HEK293 (cell line): ENCODE data around the gene FTH1.

ENCODE experiments used
- CTCF ChIA-PET: fragments of 350-600 bp; formaldehyde crosslinking; extraction: SDS; loops from one replicate; lab custom pipeline; 2021; ENCODE audit warnings: antibody characterized with exemption; lab: Yijun Ruan, JAX
- POLR2A ChIA-PET: fragments of 300-600 bp; formaldehyde crosslinking; extraction: SDS; loops from one replicate; lab custom pipeline; 2020; ENCODE audit warnings: antibody characterized with exemption, inconsistent platforms; lab: Yijun Ruan, JAX
- H3K27ac ChIP-seq: fragments of 200-500 bp; sonication (Bioruptor generic); 2 replicates; pipeline ENCODE4 v1.5.1; 2014; ENCODE audit warnings: low read depth, low read length, control low read depth, inconsistent platforms; ENCODE audit errors: extremely low read depth
- H3K36me3 ChIP-seq, 2 experiments: fragments of 200-500 bp in 1 of 2; sonication (Bioruptor generic) in 1 of 2; 1 replicate in 1 of 2; 2 replicates in 1 of 2; pipeline ENCODE4 v1.5.1; 2014 to 2017; ENCODE audit warnings: inconsistent platforms in 2 of 2, low read length in 2 of 2; ENCODE audit not compliant: control insufficient read depth in 2 of 2, insufficient read depth in 1 of 2
- H3K4me1 ChIP-seq: fragments of 200-500 bp; sonication (Bioruptor generic); 2 replicates; pipeline ENCODE4 v1.5.1; 2014; ENCODE audit warnings: mild to moderate bottlenecking, low read length, inconsistent platforms; ENCODE audit not compliant: control insufficient read depth, insufficient read depth
- H3K4me3 ChIP-seq: 2 replicates; pipeline ENCODE4 v1.5.1; 2011; ENCODE audit warnings: low read depth, mild to moderate bottlenecking, control low read depth, low read length, moderate library complexity
- H3K9me3 ChIP-seq: fragments of 200-500 bp; sonication (Bioruptor generic); 2 replicates; pipeline ENCODE4 v1.5.1; 2014; ENCODE audit warnings: low read depth, low read length, inconsistent platforms; ENCODE audit not compliant: control insufficient read depth, insufficient read depth
- KLF8 ChIP-seq: fragments of 450-650 bp; formaldehyde crosslinking; IDR thresholded peaks from 2 replicates; pipeline ENCODE4 v1.5.1; 2016; ENCODE audit warnings: missing biosample characterization, missing genetic modification characterization
- SETDB1 ChIP-seq: IDR thresholded peaks from one replicate; pipeline ENCODE4 v1.6.1; 2017; ENCODE audit warnings: mild to moderate bottlenecking, low read length, moderate library complexity, mixed read lengths; ENCODE audit not compliant: insufficient read length
- YY1 ChIP-seq: fragments of 450-650 bp; formaldehyde crosslinking; IDR thresholded peaks from 2 replicates; pipeline ENCODE4 v1.5.1; 2018; ENCODE audit warnings: missing biosample characterization, missing genetic modification characterization
- YY2 ChIP-seq: fragments of 450-650 bp; formaldehyde crosslinking; IDR thresholded peaks from 2 replicates; pipeline ENCODE4 v1.5.1; 2016; ENCODE audit warnings: missing biosample characterization, missing genetic modification characterization
- ZBTB21 ChIP-seq: fragments of 450-650 bp; formaldehyde crosslinking; IDR thresholded peaks from 2 replicates; pipeline ENCODE4 v1.5.1; 2017; ENCODE audit warnings: missing biosample characterization, missing genetic modification characterization
- ZFHX2 ChIP-seq: fragments of 450-650 bp; formaldehyde crosslinking; conservative IDR thresholded peaks from 2 replicates; pipeline ENCODE4 v1.5.1; 2016; ENCODE audit warnings: missing biosample characterization, missing genetic modification characterization
- ZNF133 ChIP-seq: fragments of 450-650 bp; formaldehyde crosslinking; IDR thresholded peaks from 2 replicates; pipeline ENCODE4 v1.5.1; 2016; ENCODE audit warnings: missing biosample characterization, missing genetic modification characterization
- ZNF175 ChIP-seq: fragments of 450-650 bp; formaldehyde crosslinking; IDR thresholded peaks from 2 replicates; pipeline ENCODE4 v1.5.1; 2016; ENCODE audit warnings: missing biosample characterization, missing genetic modification characterization
- ZNF223 ChIP-seq: fragments of 450-650 bp; formaldehyde crosslinking; IDR thresholded peaks from 2 replicates; pipeline ENCODE4 v1.5.1; 2016; ENCODE audit warnings: missing biosample characterization, missing genetic modification characterization
- ZNF239 ChIP-seq: fragments of 450-650 bp; formaldehyde crosslinking; IDR thresholded peaks from 2 replicates; pipeline ENCODE4 v1.5.1; 2016; ENCODE audit warnings: missing biosample characterization, missing genetic modification characterization
- ZNF248 ChIP-seq: fragments of 450-650 bp; formaldehyde crosslinking; IDR thresholded peaks from 2 replicates; pipeline ENCODE4 v1.5.1; 2017; ENCODE audit warnings: missing biosample characterization, missing genetic modification characterization
- ZNF266 ChIP-seq: fragments of 450-650 bp; formaldehyde crosslinking; IDR thresholded peaks from 2 replicates; pipeline ENCODE4 v1.5.1; 2016; ENCODE audit warnings: missing biosample characterization, missing genetic modification characterization, low read depth
- ZNF354C ChIP-seq: fragments of 450-650 bp; formaldehyde crosslinking; IDR thresholded peaks from 2 replicates; pipeline ENCODE4 v1.5.1; 2016; ENCODE audit warnings: missing biosample characterization, missing genetic modification characterization, low read depth, borderline replicate concordance
- ZNF433 ChIP-seq: fragments of 450-650 bp; formaldehyde crosslinking; IDR thresholded peaks from 2 replicates; pipeline ENCODE4 v1.5.1; 2016; ENCODE audit warnings: missing biosample characterization, missing genetic modification characterization, low read depth
- ZNF768 ChIP-seq: fragments of 450-650 bp; formaldehyde crosslinking; IDR thresholded peaks from 2 replicates; pipeline ENCODE4 v1.5.1; 2018; ENCODE audit warnings: missing biosample characterization, mild to moderate bottlenecking, missing genetic modification characterization
- ZNF777 ChIP-seq: fragments of 450-650 bp; formaldehyde crosslinking; IDR thresholded peaks from 2 replicates; pipeline ENCODE4 v1.5.1; 2017; ENCODE audit warnings: missing biosample characterization, missing genetic modification characterization, borderline replicate concordance
- TF ChIP-seq, protein P1 (sequence below): fragments of 450-650 bp; formaldehyde crosslinking; IDR thresholded peaks from 2 replicates; pipeline ENCODE4 v1.5.1; 2017; ENCODE audit warnings: missing biosample characterization, missing genetic modification characterization

The FTH1 gene

DNA sequence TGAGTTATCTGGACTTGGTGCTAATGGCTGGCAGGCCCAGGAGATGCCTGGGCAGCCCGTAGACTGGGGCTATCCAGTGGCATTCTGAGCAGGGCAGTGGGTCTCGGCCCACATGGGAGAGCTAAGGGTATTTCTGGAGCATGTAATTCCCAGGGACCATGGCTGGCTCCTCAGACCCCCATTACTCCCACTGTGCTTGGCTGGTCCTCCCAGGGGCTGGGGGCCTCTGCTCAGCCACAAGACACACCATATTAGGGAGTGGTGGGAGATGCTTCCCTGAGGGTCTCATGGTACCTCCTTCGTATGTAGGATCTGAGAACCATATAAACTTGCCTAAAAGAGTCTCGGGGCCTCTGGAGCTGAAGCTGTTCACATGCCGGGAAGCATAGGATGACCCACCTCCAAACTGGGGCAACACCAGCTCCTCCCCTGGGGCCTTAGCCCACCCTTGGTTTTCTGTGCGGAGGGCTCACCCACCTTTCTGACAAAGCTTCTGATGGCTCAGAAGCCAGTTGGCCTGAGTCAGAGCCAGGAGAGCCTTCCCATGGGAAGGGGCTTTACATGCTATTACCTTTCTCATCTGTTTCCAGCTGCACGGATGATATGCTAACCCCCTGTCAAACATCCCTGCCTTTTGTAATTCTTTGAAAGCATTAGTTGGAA lies 9.5 kb upstream of the FTH1 start:
- TF ChIP-seq ZNF777 (tag by site-specific recombination) (no peak), ZFHX2 (no peak), ZNF248 (tag by site-specific recombination) (no peak), ZNF223 (tag by site-specific recombination) (no peak), ZNF175 (tag by site-specific recombination) (no peak), ZBTB21 (tag by site-specific recombination) (no peak), ZNF768 (tag by site-specific recombination) (no peak), SETDB1 (no peak), ZNF433 (tag by site-specific recombination) (no peak), YY2 (no peak), ZNF133 (no peak), ZNF354C (tag by site-specific recombination) (no peak)
- TF ChIP-seq, protein P1, sequence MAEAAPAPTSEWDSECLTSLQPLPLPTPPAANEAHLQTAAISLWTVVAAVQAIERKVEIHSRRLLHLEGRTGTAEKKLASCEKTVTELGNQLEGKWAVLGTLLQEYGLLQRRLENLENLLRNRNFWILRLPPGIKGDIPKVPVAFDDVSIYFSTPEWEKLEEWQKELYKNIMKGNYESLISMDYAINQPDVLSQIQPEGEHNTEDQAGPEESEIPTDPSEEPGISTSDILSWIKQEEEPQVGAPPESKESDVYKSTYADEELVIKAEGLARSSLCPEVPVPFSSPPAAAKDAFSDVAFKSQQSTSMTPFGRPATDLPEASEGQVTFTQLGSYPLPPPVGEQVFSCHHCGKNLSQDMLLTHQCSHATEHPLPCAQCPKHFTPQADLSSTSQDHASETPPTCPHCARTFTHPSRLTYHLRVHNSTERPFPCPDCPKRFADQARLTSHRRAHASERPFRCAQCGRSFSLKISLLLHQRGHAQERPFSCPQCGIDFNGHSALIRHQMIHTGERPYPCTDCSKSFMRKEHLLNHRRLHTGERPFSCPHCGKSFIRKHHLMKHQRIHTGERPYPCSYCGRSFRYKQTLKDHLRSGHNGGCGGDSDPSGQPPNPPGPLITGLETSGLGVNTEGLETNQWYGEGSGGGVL (tag by site-specific recombination) = no peak
- ChIA-PET POLR2A (no interaction called here), CTCF (interaction anchor here (0.5 kb wide), 1 partner anchor 22 kb away, joined by 3 read pairs; no protein-coding TSS in a partner anchor)
- Histone ChIP-seq H3K4me1 (0 out of 2 replicates have a peak, but pooled peaks cover 5% of the 10 kb centered on the region), H3K36me3 (no peaks in the 10 kb centered on the region), H3K9me3 (no peaks in the 10 kb centered on the region), H3K4me3 (no peak overlapping the region), H3K27ac (no peak overlapping the region)

GRCh38 chr11:61976420-61976800 lies 9.0 kb upstream of the FTH1 start:
- H3K4me3 ChIP-seq = no peak overlapping the region
- H3K27ac ChIP-seq = no peak overlapping the region
- TF ChIP-seq, protein P1 (tag by site-specific recombination) = no peak
- TF ChIP-seq KLF8 = no peak
- TF ChIP-seq ZNF266 = no peak
- no peak for TF ChIP-seq YY1 (tag by site-specific recombination)
- no peaks in the 10 kb centered on the region for H3K9me3 ChIP-seq
- ChIA-PET CTCF (no interaction called here), POLR2A (no interaction called here)
- H3K36me3 ChIP-seq = no peaks in the 10 kb centered on the region
- 0 out of 2 replicates have a peak, but pooled peaks cover 5% of the 10 kb centered on the region for H3K4me1 ChIP-seq

GRCh38 chr11:61975638-61976419 lies 8.4 kb upstream of the FTH1 start:
- no peak for TF ChIP-seq ZNF239
- TF ChIP-seq ZFHX2 = 0 out of 2 replicates have a peak, but pooled peaks have one; percentile 30
- Histone ChIP-seq H3K4me3 (no peak overlapping the region), H3K27ac (no peak overlapping the region), H3K36me3 (no peaks in the 10 kb centered on the region), H3K4me1 (0 out of 2 replicates have a peak, but pooled peaks cover 5% of the 10 kb centered on the region), H3K9me3 (no peaks in the 10 kb centered on the region)
- CTCF ChIA-PET = interaction anchor here (0.7 to 1.3 kb wide), 2 partner anchors 28 to 37 kb away, joined by 3 read pairs; no protein-coding TSS in a partner anchor
- POLR2A ChIA-PET = no interaction called here
